Measurements from ENCODE around the gene ZSWIM9.
"Not testable (repeated sequence)": the region's sequence is repeated elsewhere in the genome, so short reads cannot be mapped to it uniquely, and the experiment has no call there.

ZSWIM9 gene

GRCh38 chr19:48221628-48222027 is 51.1 kb downstream of the ZSWIM9 start:
- DNase-seq, result no peak

- DNase-seq, result no peak
Measured at GRCh38 chr19:48230555-48231129, 60.2 kb downstream of the ZSWIM9 start.

GRCh38 chr19:48237057-48237456 is 66.6 kb downstream of the ZSWIM9 start:
- DNase-seq, result no peak

- no peak for DNase-seq
Measured at GRCh38 chr19:48239120-48239519, 68.6 kb downstream of the ZSWIM9 start.

GRCh38 chr19:48239582-48240141 is 69.2 kb downstream of the ZSWIM9 start:
- DNase-seq, result no peak

GRCh38 chr19:48241771-48242170 is 71.3 kb downstream of the ZSWIM9 start:
- DNase-seq, result not testable (repeated sequence)

GRCh38 chr19:48244281-48244680 is 73.8 kb downstream of the ZSWIM9 start:
- no peak for DNase-seq

GRCh38 chr19:48246101-48246500 is 75.6 kb downstream of the ZSWIM9 start:
- DNase-seq, result no peak

GRCh38 chr19:48247212-48247611 is 76.7 kb downstream of the ZSWIM9 start:
- DNase-seq, result no peak

Data from DMS53 (cell line).